Neural cell (in vitro differentiated cells): Measurements from ENCODE around the gene CACNA1C. TPM values are rescaled to one million over a fixed set of nuclear protein-coding genes. Genes with fewer than 3 reads are reported as not detected.

ENCODE experiments used
- H2AFZ ChIP-seq: fragments of 200-600, 300-800 bp; sonication (generic), shearing (Covaris generic); 2 replicates; pipeline ENCODE4 v1.6.0; 2014; ENCODE audit warnings: low read depth, mild to moderate bottlenecking, antibody characterized with exemption, low read length, moderate library complexity
- H3F3A ChIP-seq: fragments of 200-600 bp; shearing (Covaris generic); 2 replicates; pipeline ENCODE4 v1.6.1; 2016; ENCODE audit warnings: mild to moderate bottlenecking, moderate library complexity, mixed read lengths, antibody characterized with exemption, low read length; ENCODE audit not compliant: insufficient read depth, poor library complexity, severe bottlenecking
- H3K27ac ChIP-seq: fragments of 200-600, 300-800 bp; sonication (generic), shearing (Covaris generic); 2 replicates; pipeline ENCODE4 v1.5.1; 2014; ENCODE audit warnings: mild to moderate bottlenecking, low read length, moderate library complexity
- H3K27me3 ChIP-seq: fragments of 300-800, 200-600 bp; sonication (generic), shearing (Covaris generic); 2 replicates; pipeline ENCODE4 v1.6.0; 2014; ENCODE audit warnings: mild to moderate bottlenecking, low read depth, low read length, moderate library complexity; ENCODE audit not compliant: insufficient read depth
- H3K36me3 ChIP-seq: fragments of 300-800, 200-600 bp; sonication (generic), shearing (Covaris generic); 2 replicates; pipeline ENCODE4 v1.5.1; 2014; ENCODE audit warnings: mild to moderate bottlenecking, antibody characterized with exemption, low read length, moderate library complexity; ENCODE audit not compliant: insufficient read depth
- H3K4me2 ChIP-seq: fragments of 300-800, 200-600 bp; sonication (generic), shearing (Covaris generic); 2 replicates; pipeline ENCODE4 v1.6.0; 2014; ENCODE audit warnings: mild to moderate bottlenecking, low read length
- H3K4me3 ChIP-seq: fragments of 300-800, 200-600 bp; sonication (generic), shearing (Covaris generic); 2 replicates; pipeline ENCODE4 v1.5.1; 2014; ENCODE audit warnings: mild to moderate bottlenecking, low read length, moderate library complexity
- H3K79me2 ChIP-seq: fragments of 200-600 bp; shearing (Covaris generic); replicated peaks from 2 replicates; pipeline ENCODE4 v1.6.0; 2014; ENCODE audit warnings: mild to moderate bottlenecking, low read length, moderate library complexity; ENCODE audit not compliant: insufficient read depth
- H3K9ac ChIP-seq: fragments of 300-800, 200-600 bp; sonication (generic), shearing (Covaris generic); 2 replicates; pipeline ENCODE4 v1.6.1; 2016; ENCODE audit warnings: mild to moderate bottlenecking, low read length, mixed read lengths
- H3K9me2 ChIP-seq: fragments of 200-600 bp; shearing (Covaris generic); 2 replicates; pipeline ENCODE4 v1.6.1; 2016; ENCODE audit warnings: mild to moderate bottlenecking, low read length, mixed read lengths; ENCODE audit not compliant: insufficient read depth
- H3K9me3 ChIP-seq: fragments of 200-600, 300-800 bp; sonication (generic), shearing (Covaris generic); 2 replicates; pipeline ENCODE4 v1.6.1; 2016; ENCODE audit warnings: mild to moderate bottlenecking, mixed run types, low read length, moderate library complexity, mixed read lengths
- H4K20me1 ChIP-seq: fragments of 200-600 bp; shearing (Covaris generic); 2 replicates; pipeline ENCODE4 v1.6.1; 2016; ENCODE audit warnings: mild to moderate bottlenecking, mixed run types; ENCODE audit not compliant: insufficient read depth
- CTCF ChIP-seq: fragments of 450-650 bp; IDR thresholded peaks from 2 replicates; pipeline ENCODE4 v1.5.1; 2014; ENCODE audit warnings: antibody characterized with exemption, mild to moderate bottlenecking, moderate library complexity; ENCODE audit not compliant: poor library complexity, severe bottlenecking
- EP300 ChIP-seq: fragments of 450-650 bp; conservative IDR thresholded peaks from 2 replicates; pipeline ENCODE4 v1.6.1; 2014; ENCODE audit warnings: antibody characterized with exemption, mild to moderate bottlenecking, moderate library complexity; ENCODE audit not compliant: poor library complexity, severe bottlenecking
- EZH2 ChIP-seq: fragments of 200-600, 300-800 bp; shearing (Covaris generic), sonication (generic); IDR thresholded peaks from 2 replicates; pipeline ENCODE4 v1.6.1; 2014; ENCODE audit warnings: antibody characterized with exemption, low read length, borderline replicate concordance, mild to moderate bottlenecking; ENCODE audit not compliant: insufficient read depth, poor library complexity, severe bottlenecking
- MXI1 ChIP-seq: fragments of 450-650 bp; conservative IDR thresholded peaks from 2 replicates; pipeline ENCODE4 v1.6.1; 2014; ENCODE audit warnings: antibody characterized with exemption, mild to moderate bottlenecking; ENCODE audit not compliant: poor library complexity, severe bottlenecking
- POLR2AphosphoS5 ChIP-seq: IDR thresholded peaks from 2 replicates; pipeline ENCODE4 v1.6.1; 2012
- RAD21 ChIP-seq: fragments of 450-650 bp; conservative IDR thresholded peaks from 2 replicates; pipeline ENCODE4 v1.6.1; 2014; ENCODE audit warnings: antibody characterized with exemption, mild to moderate bottlenecking, moderate library complexity
- REST ChIP-seq: IDR thresholded peaks from 2 replicates; pipeline ENCODE4 v1.6.1; 2012; ENCODE audit warnings: borderline replicate concordance
- SMC3 ChIP-seq: fragments of 450-650 bp; conservative IDR thresholded peaks from 2 replicates; pipeline ENCODE4 v1.6.1; 2014; ENCODE audit warnings: antibody characterized with exemption, mild to moderate bottlenecking, moderate library complexity; ENCODE audit not compliant: poor library complexity
- TAF1 ChIP-seq: IDR thresholded peaks from 2 replicates; pipeline ENCODE4 v1.6.1; 2012; ENCODE audit warnings: low read depth
- polyA plus RNA-seq: library from polyadenylated mRNA; depleted of rRNA; stranded (reverse); fragments of >200 nt; gene quantifications from 2 replicates; pipeline ENCODE4 v1.2.3, GENCODE V29; 2014

The CACNA1C gene
- polyA plus RNA-seq, 1 donor from 2014 or later: 9.7 TPM

- Histone ChIP-seq H3K9me3 (no peaks in the 10 kb centered on the region), H2AFZ (no peak overlapping the region), H3K36me3 (peaks cover 36% of the 10 kb centered on the region), H3K27me3 (no peaks in the 10 kb centered on the region), H3K79me2 (no peaks in the 10 kb centered on the region), H3K9ac (no peak overlapping the region), H3K4me2 (no peak overlapping the region), H3F3A (no peaks in the 10 kb centered on the region), H3K9me2 (no peaks in the 10 kb centered on the region), H3K4me3 (no peak overlapping the region), H4K20me1 (no peaks in the 10 kb centered on the region), H3K27ac (no peak overlapping the region)
- TF ChIP-seq CTCF: no peak
- no peak for TF ChIP-seq EZH2
- TF ChIP-seq MXI1: no peak
- no peak for TF ChIP-seq REST
- TF ChIP-seq TAF1: no peak
- TF ChIP-seq POLR2AphosphoS5: no peak
- TF ChIP-seq RAD21: no peak
- no peak for TF ChIP-seq SMC3
- no peak for TF ChIP-seq EP300
Observed at GRCh38 chr12:2669560-2669959, 616.8 kb downstream of the CACNA1C start.

- Histone ChIP-seq H2AFZ (no peak overlapping the region), H3K36me3 (peaks cover 17% of the 10 kb centered on the region), H3K4me2 (no peak overlapping the region), H4K20me1 (no peaks in the 10 kb centered on the region), H3K9me3 (no peaks in the 10 kb centered on the region), H3K9me2 (no peaks in the 10 kb centered on the region), H3K27me3 (no peaks in the 10 kb centered on the region), H3K27ac (no peak overlapping the region), H3K4me3 (no peak overlapping the region), H3K9ac (no peak overlapping the region), H3F3A (no peaks in the 10 kb centered on the region), H3K79me2 (no peaks in the 10 kb centered on the region)
- TF ChIP-seq EZH2 (no peak), SMC3 (no peak), MXI1 (no peak), TAF1 (no peak), CTCF (no peak), EP300 (no peak), POLR2AphosphoS5 (no peak), RAD21 (no peak), REST (no peak)
Observed at GRCh38 chr12:2672863-2673262, 620.1 kb downstream of the CACNA1C start.
